ENCODE results near the gene AP3D1. TPM values are rescaled to one million over a fixed set of nuclear protein-coding genes. Genes with fewer than 3 reads are reported as not detected.
"Not testable (repeated sequence)": the region's sequence is repeated elsewhere in the genome, so short reads cannot be mapped to it uniquely, and the experiment has no call there.

AP3D1 gene
- total RNA-seq = 109 TPM
- long read RNA-seq, full-length matches to known transcripts = 29 of 153 reads
- long read RNA-seq, partial matches to known transcripts = 78 of 153 reads
- long read RNA-seq, other reads (novel, unspliced or antisense) = 46 of 153 reads

- H3K27me3 ChIP-seq = no peaks in the 10 kb centered on the region
- no peaks in the 10 kb centered on the region for H3K9me3 ChIP-seq
- H3K4me1 ChIP-seq = peaks cover 31% of the 10 kb centered on the region
- peak within 1 kb of the TSS; percentile 99 for H3K4me3 ChIP-seq
- peak within 1 kb of the TSS; percentile 85 for H3K27ac ChIP-seq
- H3K36me3 ChIP-seq = no peaks in the 10 kb centered on the region
- ATAC-seq (peak; percentile 96), DNase-seq (peak; percentile 100)
- intact Hi-C loops (cut with DNase I) = loop anchor here (10.0 kb wide), 1 partner anchor 73 kb away; no protein-coding TSS in a partner anchor
- TF ChIP-seq, protein P1, sequence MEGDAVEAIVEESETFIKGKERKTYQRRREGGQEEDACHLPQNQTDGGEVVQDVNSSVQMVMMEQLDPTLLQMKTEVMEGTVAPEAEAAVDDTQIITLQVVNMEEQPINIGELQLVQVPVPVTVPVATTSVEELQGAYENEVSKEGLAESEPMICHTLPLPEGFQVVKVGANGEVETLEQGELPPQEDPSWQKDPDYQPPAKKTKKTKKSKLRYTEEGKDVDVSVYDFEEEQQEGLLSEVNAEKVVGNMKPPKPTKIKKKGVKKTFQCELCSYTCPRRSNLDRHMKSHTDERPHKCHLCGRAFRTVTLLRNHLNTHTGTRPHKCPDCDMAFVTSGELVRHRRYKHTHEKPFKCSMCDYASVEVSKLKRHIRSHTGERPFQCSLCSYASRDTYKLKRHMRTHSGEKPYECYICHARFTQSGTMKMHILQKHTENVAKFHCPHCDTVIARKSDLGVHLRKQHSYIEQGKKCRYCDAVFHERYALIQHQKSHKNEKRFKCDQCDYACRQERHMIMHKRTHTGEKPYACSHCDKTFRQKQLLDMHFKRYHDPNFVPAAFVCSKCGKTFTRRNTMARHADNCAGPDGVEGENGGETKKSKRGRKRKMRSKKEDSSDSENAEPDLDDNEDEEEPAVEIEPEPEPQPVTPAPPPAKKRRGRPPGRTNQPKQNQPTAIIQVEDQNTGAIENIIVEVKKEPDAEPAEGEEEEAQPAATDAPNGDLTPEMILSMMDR (IDR thresholded peaks at IDR 0.05) = no peak
These were observed at the start of gene AP3D1 for GRCh38 chr19:2151339-2152229. TSS of gene AP3D1 (minus strand) at chr19:2151566. CDS start at chr19:2151334, 232 bp downstream.

GRCh38 chr19:2200624-2201294 is 49.4 kb upstream of the AP3D1 start:
- ATAC-seq; H3K27me3 ChIP-seq; H3K4me3 ChIP-seq; H3K9me3 ChIP-seq; H3K27ac ChIP-seq; H3K4me1 ChIP-seq; DNase-seq; intact Hi-C loops (cut with DNase I): not testable (repeated sequence)
- peaks cover 33% of the 10 kb centered on the region for H3K36me3 ChIP-seq

GRCh38 chr19:2199861-2200623 is 48.7 kb upstream of the AP3D1 start:
- DNase-seq (no peak), ATAC-seq (no peak)
- H3K27me3 ChIP-seq = no peaks in the 10 kb centered on the region
- H3K36me3 ChIP-seq = peaks cover 40% of the 10 kb centered on the region
- no peak overlapping the region for H3K27ac ChIP-seq
- intact Hi-C loops (cut with DNase I) = no loop called here
- no peaks in the 10 kb centered on the region for H3K4me1 ChIP-seq
- H3K9me3 ChIP-seq = no peaks in the 10 kb centered on the region
- TF ChIP-seq, protein P1 (IDR thresholded peaks at IDR 0.05) = no peak
- no peak overlapping the region for H3K4me3 ChIP-seq

GRCh38 chr19:2199215-2199614 is 47.8 kb upstream of the AP3D1 start:
- no peak for ATAC-seq
- Histone ChIP-seq H3K4me3 (no peak overlapping the region), H3K27me3 (no peaks in the 10 kb centered on the region), H3K27ac (no peak overlapping the region), H3K9me3 (no peaks in the 10 kb centered on the region), H3K4me1 (no peaks in the 10 kb centered on the region), H3K36me3 (peaks cover 48% of the 10 kb centered on the region)
- DNase-seq = no peak
- TF ChIP-seq, protein P1 (IDR thresholded peaks at IDR 0.05) = no peak
- intact Hi-C loops (cut with DNase I) = no loop called here

GRCh38 chr19:2198317-2198716 is 47.0 kb upstream of the AP3D1 start:
- TF ChIP-seq, protein P1 (IDR thresholded peaks at IDR 0.05) = no peak
- Histone ChIP-seq H3K27me3 (no peaks in the 10 kb centered on the region), H3K4me3 (no peak overlapping the region), H3K27ac (no peak overlapping the region), H3K36me3 (peaks cover 50% of the 10 kb centered on the region), H3K9me3 (no peaks in the 10 kb centered on the region), H3K4me1 (no peaks in the 10 kb centered on the region)
- ATAC-seq = no peak
- no peak for DNase-seq
- intact Hi-C loops (cut with DNase I) = no loop called here

Data from upper lobe of right lung (tissue), 1 donor.